H1 (cell line): ENCODE measurements around the gene ME1.

Experiments used
- BRCA1 ChIP-seq: IDR thresholded peaks from 2 replicates; pipeline ENCODE4 v1.6.1; 2012; ENCODE audit warnings: low read depth, low read length, improper control_type of control experiment
- CHD2 ChIP-seq: IDR thresholded peaks from 2 replicates; pipeline ENCODE4 v1.6.1; 2012; ENCODE audit warnings: low read length, improper control_type of control experiment
- EP300 ChIP-seq, 2 experiments: IDR thresholded peaks; 1 replicate in 1 of 2; 2 replicates in 1 of 2; pipeline ENCODE4 v1.6.1; 2011 to 2012; ENCODE audit warnings: low read depth in 2 of 2, low read length in 2 of 2, mild to moderate bottlenecking in 2 of 2, borderline replicate concordance in 1 of 2, inconsistent platforms in 1 of 2, moderate library complexity in 1 of 2
- EZH2 ChIP-seq: fragments of 200-600 bp; sonication (generic); IDR thresholded peaks from 2 replicates; pipeline ENCODE4 v1.7.1; 2012; ENCODE audit warnings: low read depth, mild to moderate bottlenecking, moderate library complexity, low read length, inconsistent platforms; ENCODE audit not compliant: severe bottlenecking
- POLR2A ChIP-seq, 2 experiments: IDR thresholded peaks; 1 replicate in 1 of 2; 2 replicates in 1 of 2; pipeline ENCODE4 v1.6.1; 2011; ENCODE audit warnings: low read depth in 2 of 2, low read length in 2 of 2, mild to moderate bottlenecking in 2 of 2; ENCODE audit errors: control extremely low read depth in 1 of 2
- ZNF274 ChIP-seq: IDR thresholded peaks from 2 replicates; pipeline ENCODE4 v1.7.0; 2012; ENCODE audit warnings: low read length, borderline replicate concordance; ENCODE audit errors: extremely low read depth
- TF ChIP-seq, protein P1 (sequence below): IDR thresholded peaks from 2 replicates; pipeline ENCODE4 v1.6.1; 2012; ENCODE audit warnings: low read length, inconsistent platforms
- TF ChIP-seq, protein P2 (sequence below), 3 experiments: IDR thresholded peaks; 1 replicate in 2 of 3; 2 replicates in 1 of 3; pipeline versions ENCODE4 v1.5.1 to v1.6.1; 2011; ENCODE audit warnings: low read length in 3 of 3, mild to moderate bottlenecking in 3 of 3, inconsistent platforms in 2 of 3, low read depth in 1 of 3, moderate library complexity in 1 of 3; ENCODE audit not compliant: insufficient read depth in 1 of 3; ENCODE audit errors: control extremely low read depth in 1 of 3

DNA sequence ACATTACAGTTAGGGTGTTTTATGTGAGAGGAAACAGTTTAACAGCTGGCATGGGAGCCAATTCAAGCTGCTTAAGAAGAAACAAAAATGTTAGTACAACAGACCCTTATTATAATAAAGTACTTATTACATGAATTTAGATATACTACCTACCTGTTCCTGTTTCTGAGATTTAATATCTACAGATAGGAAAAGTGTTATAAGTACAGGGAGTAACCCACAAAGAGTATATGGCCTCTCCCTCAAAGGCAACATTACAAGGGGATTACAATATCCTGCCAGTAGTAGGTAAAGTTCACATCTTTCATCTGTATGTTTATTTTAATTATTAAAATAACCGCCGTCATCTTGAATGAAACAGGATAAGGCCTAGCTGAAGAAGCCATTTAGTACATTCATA, 1.8 kb upstream of the ME1 start:
- TF ChIP-seq EP300 (IDR thresholded peaks at IDR 0.05; ENCODE audit: borderline replicate concordance in 1 of 2, low read depth in 2 of 2, low read length in 2 of 2), result no peak
- TF ChIP-seq CHD2, result no peak
- TF ChIP-seq, protein P1, sequence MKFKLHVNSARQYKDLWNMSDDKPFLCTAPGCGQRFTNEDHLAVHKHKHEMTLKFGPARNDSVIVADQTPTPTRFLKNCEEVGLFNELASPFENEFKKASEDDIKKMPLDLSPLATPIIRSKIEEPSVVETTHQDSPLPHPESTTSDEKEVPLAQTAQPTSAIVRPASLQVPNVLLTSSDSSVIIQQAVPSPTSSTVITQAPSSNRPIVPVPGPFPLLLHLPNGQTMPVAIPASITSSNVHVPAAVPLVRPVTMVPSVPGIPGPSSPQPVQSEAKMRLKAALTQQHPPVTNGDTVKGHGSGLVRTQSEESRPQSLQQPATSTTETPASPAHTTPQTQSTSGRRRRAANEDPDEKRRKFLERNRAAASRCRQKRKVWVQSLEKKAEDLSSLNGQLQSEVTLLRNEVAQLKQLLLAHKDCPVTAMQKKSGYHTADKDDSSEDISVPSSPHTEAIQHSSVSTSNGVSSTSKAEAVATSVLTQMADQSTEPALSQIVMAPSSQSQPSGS, result no peak
- no peak for TF ChIP-seq ZNF274
- no peak for TF ChIP-seq BRCA1
- TF ChIP-seq, protein P2, sequence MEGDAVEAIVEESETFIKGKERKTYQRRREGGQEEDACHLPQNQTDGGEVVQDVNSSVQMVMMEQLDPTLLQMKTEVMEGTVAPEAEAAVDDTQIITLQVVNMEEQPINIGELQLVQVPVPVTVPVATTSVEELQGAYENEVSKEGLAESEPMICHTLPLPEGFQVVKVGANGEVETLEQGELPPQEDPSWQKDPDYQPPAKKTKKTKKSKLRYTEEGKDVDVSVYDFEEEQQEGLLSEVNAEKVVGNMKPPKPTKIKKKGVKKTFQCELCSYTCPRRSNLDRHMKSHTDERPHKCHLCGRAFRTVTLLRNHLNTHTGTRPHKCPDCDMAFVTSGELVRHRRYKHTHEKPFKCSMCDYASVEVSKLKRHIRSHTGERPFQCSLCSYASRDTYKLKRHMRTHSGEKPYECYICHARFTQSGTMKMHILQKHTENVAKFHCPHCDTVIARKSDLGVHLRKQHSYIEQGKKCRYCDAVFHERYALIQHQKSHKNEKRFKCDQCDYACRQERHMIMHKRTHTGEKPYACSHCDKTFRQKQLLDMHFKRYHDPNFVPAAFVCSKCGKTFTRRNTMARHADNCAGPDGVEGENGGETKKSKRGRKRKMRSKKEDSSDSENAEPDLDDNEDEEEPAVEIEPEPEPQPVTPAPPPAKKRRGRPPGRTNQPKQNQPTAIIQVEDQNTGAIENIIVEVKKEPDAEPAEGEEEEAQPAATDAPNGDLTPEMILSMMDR (IDR thresholded peaks at IDR 0.05; ENCODE audit: control extremely low read depth in 1 of 3, insufficient read depth in 1 of 3, low read depth in 1 of 3, low read length in 3 of 3), result no peak
- no peak for TF ChIP-seq EZH2
- TF ChIP-seq POLR2A (IDR thresholded peaks at IDR 0.05; ENCODE audit: control extremely low read depth in 1 of 2, low read depth in 2 of 2, low read length in 2 of 2), result no peak
